MM.1S (cell line): ENCODE results near the gene RRH.

Experiments used
- DNase-seq: peaks from one replicate; pipeline ENCODE4 v3.0.0-alpha.2; 2015
- H2AFZ ChIP-seq: fragments of 300-600 bp; sonication (generic); 2 replicates; pipeline ENCODE4 v1.6.0; 2016; ENCODE audit warnings: antibody characterized with exemption, low read length
- H3F3A ChIP-seq: fragments of 300-600 bp; sonication (generic); 2 replicates; pipeline ENCODE4 v1.6.1; 2016; ENCODE audit warnings: mild to moderate bottlenecking, antibody characterized with exemption, low read length, moderate library complexity, mixed read lengths; ENCODE audit not compliant: insufficient read depth
- H3K27ac ChIP-seq: fragments of 300-600 bp; sonication (generic); 2 replicates; pipeline ENCODE4 v1.5.1; 2016; ENCODE audit warnings: mild to moderate bottlenecking, low read length
- H3K27me3 ChIP-seq: fragments of 300-600 bp; sonication (generic); replicated peaks from 2 replicates; pipeline ENCODE4 v1.6.0; 2016; ENCODE audit warnings: low read length; ENCODE audit not compliant: insufficient read depth
- H3K36me3 ChIP-seq: fragments of 300-600 bp; sonication (generic); replicated peaks from 2 replicates; pipeline ENCODE4 v1.6.1; 2016; ENCODE audit warnings: mild to moderate bottlenecking, low read length, mixed read lengths; ENCODE audit not compliant: insufficient read depth
- H3K4me1 ChIP-seq: fragments of 300-600 bp; sonication (generic); 2 replicates; pipeline ENCODE4 v1.6.1; 2016; ENCODE audit warnings: low read length, mixed read lengths
- H3K4me2 ChIP-seq: fragments of 300-600 bp; sonication (generic); 2 replicates; pipeline ENCODE4 v1.6.0; 2016; ENCODE audit warnings: low read depth, low read length
- H3K4me3 ChIP-seq: fragments of 300-600 bp; sonication (generic); 2 replicates; pipeline ENCODE4 v1.5.1; 2016; ENCODE audit warnings: low read length, mixed read lengths
- H3K79me2 ChIP-seq: fragments of 300-600 bp; sonication (generic); 2 replicates; pipeline ENCODE4 v1.6.1; 2016; ENCODE audit warnings: mixed run types, low read length, mixed read lengths
- H3K9ac ChIP-seq: fragments of 300-600 bp; sonication (generic); 2 replicates; pipeline ENCODE4 v1.6.1; 2016; ENCODE audit warnings: low read length, mixed read lengths
- H3K9me2 ChIP-seq: fragments of 300-600 bp; sonication (generic); replicated peaks from 2 replicates; pipeline ENCODE4 v1.6.1; 2016; ENCODE audit warnings: mild to moderate bottlenecking, low read length, mixed read lengths; ENCODE audit not compliant: insufficient read depth
- H3K9me3 ChIP-seq: fragments of 300-600 bp; sonication (generic); replicated peaks from 2 replicates; pipeline ENCODE4 v1.6.1; 2016; ENCODE audit warnings: mild to moderate bottlenecking, low read length, mixed read lengths; ENCODE audit not compliant: insufficient read depth
- H4K20me1 ChIP-seq: fragments of 300-600 bp; sonication (generic); 2 replicates; pipeline ENCODE4 v1.6.1; 2016; ENCODE audit warnings: mild to moderate bottlenecking, low read length, moderate library complexity, mixed read lengths; ENCODE audit not compliant: insufficient read depth
- CTCF ChIP-seq: fragments of 300-600 bp; sonication (generic); IDR thresholded peaks from 2 replicates; pipeline ENCODE4 v1.5.1; 2016; ENCODE audit warnings: antibody characterized with exemption, low read length, mixed read lengths
- EZH2 ChIP-seq: fragments of 300-600 bp; sonication (generic); optimal IDR thresholded peaks from 2 replicates; pipeline ENCODE3; 2017; ENCODE audit warnings: low read depth, mild to moderate bottlenecking, antibody characterized with exemption, low read length, mixed read lengths
- EZH2phosphoT487 ChIP-seq: fragments of 300-600 bp; sonication (generic); IDR thresholded peaks from 2 replicates; pipeline ENCODE4 v1.6.1; 2018; ENCODE audit warnings: antibody characterized with exemption, low read length

The RRH gene

GRCh38 chr4:109803924-109804571 lies 23.7 kb upstream of the RRH start:
- Histone ChIP-seq H3K36me3 (no peaks in the 10 kb centered on the region), H3K4me1 (0 out of 2 replicates have a peak, but pooled peaks cover 4% of the 10 kb centered on the region), H3K9me3 (no peaks in the 10 kb centered on the region), H3K27ac (no peak overlapping the region), H4K20me1 (no peaks in the 10 kb centered on the region), H3K4me2 (no peak overlapping the region), H3K4me3 (no peak overlapping the region), H3K27me3 (no peaks in the 10 kb centered on the region), H3F3A (no peaks in the 10 kb centered on the region), H3K79me2 (no peaks in the 10 kb centered on the region), H2AFZ (no peak overlapping the region), H3K9ac (no peak overlapping the region), H3K9me2 (no peaks in the 10 kb centered on the region)
- peak; percentile 51 for DNase-seq
- no peak for TF ChIP-seq EZH2
- TF ChIP-seq CTCF, result peak; percentile 60

- H3K79me2 ChIP-seq, result no peaks in the 10 kb centered on the region
- H3K36me3 ChIP-seq, result no peaks in the 10 kb centered on the region
These were observed 18.1 kb upstream of the RRH start for GRCh38 chr4:109809655-109810054.

GRCh38 chr4:109810552-109811387 lies 17.0 kb upstream of the RRH start:
- H3K4me1 ChIP-seq, result no peaks in the 10 kb centered on the region
- H4K20me1 ChIP-seq, result no peaks in the 10 kb centered on the region
- H3K9ac ChIP-seq, result no peak overlapping the region
- H3F3A ChIP-seq, result 0 out of 2 replicates have a peak, but pooled peaks cover 4% of the 10 kb centered on the region
- H3K36me3 ChIP-seq, result no peaks in the 10 kb centered on the region
- H3K4me2 ChIP-seq, result no peak overlapping the region
- no peaks in the 10 kb centered on the region for H3K9me3 ChIP-seq
- H3K27ac ChIP-seq, result no peak overlapping the region
- no peak for TF ChIP-seq CTCF
- TF ChIP-seq EZH2phosphoT487, result no peak
- TF ChIP-seq EZH2, result no peak
- H2AFZ ChIP-seq, result no peak overlapping the region
- no peaks in the 10 kb centered on the region for H3K27me3 ChIP-seq
- DNase-seq, result no peak
- H3K4me3 ChIP-seq, result no peak overlapping the region
- peaks cover 3% of the 10 kb centered on the region for H3K79me2 ChIP-seq
- H3K9me2 ChIP-seq, result no peaks in the 10 kb centered on the region

More at GRCh38 chr4:109809655-109810054, 18.1 kb upstream of the RRH start:
- Histone ChIP-seq H2AFZ (no peak overlapping the region), H3K9me3 (no peaks in the 10 kb centered on the region), H3K4me2 (no peak overlapping the region), H4K20me1 (no peaks in the 10 kb centered on the region), H3F3A (no peaks in the 10 kb centered on the region), H3K4me1 (0 out of 2 replicates have a peak, but pooled peaks cover 4% of the 10 kb centered on the region), H3K27me3 (no peaks in the 10 kb centered on the region), H3K9ac (no peak overlapping the region), H3K27ac (no peak overlapping the region), H3K9me2 (no peaks in the 10 kb centered on the region), H3K4me3 (no peak overlapping the region)
- no peak for DNase-seq
- TF ChIP-seq EZH2phosphoT487 (no peak), CTCF (no peak), EZH2 (no peak)
